Kidney glomerular epithelial cell (primary cell): ENCODE data around the gene KHNYN.
"Not testable (repeated sequence)": the region's sequence is repeated elsewhere in the genome, so short reads cannot be mapped to it uniquely, and the experiment has no call there.

ENCODE experiments used
- DNase-seq: peaks from one replicate; lab custom pipeline; 2025; lab: John Stamatoyannopoulos, UW

The KHNYN gene

DNA sequence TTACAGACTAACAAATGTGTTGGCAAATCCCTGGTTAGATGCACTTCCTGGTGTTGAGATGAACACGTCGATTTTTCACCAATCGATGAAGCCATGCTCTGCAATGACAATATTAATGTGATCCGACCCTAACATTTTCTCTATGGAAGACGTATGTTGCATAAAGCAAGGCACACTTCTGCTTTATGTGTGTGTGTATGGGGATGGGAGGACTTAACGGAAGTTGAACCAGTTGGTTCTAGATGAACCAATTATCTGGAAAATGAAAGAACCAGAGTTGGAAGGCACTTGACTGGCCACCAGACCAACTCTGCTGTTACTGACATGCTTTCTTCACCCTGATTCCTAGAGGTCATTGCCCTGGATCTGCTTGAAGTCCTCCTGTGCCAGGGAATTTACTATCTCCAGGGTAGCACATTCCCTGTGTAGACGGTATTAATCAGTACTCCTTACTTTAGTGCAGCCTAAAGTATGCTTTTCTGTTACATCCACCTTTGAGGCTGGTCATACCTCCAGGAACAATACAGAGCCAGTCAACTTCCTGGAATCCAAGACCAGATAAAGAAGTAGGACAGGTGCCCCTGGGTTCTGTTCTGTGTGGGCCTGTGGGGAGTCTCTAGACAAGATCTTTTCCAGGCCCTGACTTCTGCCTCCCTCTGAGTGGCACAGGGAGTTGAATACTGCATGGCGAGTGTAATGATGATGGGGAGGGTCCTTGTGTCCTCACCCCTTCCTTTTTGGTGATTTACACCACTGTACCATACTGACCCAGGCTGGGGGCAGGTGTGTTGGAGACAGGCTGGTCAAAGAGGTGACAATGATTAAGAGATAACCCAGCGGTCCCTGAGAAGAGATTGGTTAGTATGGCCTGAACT, 8.7 kb downstream of the KHNYN start:
- no peak for DNase-seq

DNA sequence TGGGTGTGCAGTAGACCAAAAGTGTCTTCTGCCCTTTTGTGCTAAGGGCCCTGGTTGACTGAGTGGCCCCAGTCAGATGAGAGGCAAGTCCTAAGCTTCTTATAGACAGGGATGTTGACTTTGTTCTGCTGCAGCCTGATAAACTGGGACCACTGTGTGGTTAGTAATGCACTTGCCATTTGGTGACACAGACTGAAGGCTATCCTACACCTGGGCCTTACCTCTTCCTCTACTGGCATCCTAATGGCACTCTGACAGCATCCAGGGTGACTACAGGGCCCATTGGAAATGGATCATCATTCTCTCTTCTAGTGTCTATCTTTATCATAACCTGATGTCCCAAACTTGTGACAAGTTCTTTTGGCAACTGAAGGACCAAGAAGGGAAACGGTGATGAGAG, 9.5 kb downstream of the KHNYN start:
- DNase-seq: no peak

DNA sequence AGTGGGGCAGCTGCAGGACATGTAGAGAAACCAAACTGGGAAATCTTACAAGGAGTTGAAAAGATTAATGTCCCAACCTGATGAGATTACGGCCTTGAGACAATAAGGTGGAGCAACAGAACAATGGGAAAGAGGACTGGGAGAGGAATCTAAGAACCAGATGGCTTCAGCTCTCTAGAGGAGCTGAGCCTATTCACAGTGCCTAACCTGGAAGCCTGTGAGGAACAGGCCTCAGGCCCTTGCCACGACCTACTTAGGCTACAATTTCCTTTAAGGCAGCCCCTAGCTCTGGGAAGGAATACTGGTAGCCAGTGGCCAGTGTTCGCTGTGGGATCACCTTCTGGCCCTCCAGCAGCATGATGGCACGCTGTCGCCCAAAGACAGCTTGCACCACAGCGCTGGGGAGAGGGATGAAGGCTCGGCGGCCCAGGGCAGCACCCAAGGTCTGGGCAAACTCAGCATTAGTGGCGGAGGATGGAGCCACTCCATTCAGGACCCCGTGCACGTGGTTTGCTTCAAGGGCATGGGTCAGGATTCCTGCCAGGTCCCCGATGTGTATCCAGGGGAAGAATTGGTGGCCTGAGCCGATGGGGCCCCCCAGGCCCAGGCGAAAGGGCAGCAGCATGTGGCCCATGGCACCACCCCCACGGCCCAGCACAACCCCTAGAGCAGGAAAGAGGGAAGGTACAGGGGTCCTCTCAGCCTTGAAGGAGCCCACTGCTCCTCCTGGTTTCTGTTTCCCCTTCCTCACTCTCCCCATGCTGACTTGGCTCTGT, 10.3 kb downstream of the KHNYN start:
- no peak for DNase-seq

DNA sequence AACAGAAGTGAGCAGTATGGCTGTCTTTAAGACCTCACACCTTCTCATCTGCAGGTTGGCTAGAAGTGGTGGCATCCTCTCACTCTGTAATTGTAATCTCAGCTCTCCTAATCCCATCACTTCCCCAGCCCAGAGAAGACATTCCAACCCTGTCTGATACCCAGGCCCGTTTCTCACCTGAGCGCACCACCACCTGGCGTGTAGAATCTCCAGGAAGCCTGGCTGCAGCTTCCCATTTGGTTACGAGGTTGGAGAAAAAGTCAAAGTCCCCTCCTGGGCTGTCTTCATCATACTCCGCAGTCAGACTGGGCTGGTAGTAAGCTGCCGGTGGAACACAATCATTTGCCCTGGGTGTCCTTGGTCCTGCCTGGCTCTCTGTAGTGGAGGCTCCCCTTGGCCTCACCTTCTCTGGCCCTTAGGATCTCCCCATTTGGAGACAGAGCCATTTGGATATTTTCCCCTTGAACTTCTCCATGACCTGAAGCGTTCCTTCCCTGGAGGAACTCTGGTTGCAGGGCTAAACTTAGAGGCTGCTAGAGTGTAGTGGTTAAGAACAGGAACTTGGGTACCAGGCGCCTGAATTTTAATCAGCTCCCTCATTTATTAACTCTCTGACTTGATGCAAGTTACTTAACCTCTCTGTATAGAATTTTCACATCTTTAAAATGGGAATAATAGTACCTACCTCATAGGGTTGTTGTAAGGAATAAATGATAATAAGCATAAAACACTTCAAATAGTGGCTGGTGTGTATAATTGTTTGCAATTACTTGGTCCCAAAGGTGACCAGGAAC, 11.0 kb downstream of the KHNYN start:
- DNase-seq: no peak

DNA sequence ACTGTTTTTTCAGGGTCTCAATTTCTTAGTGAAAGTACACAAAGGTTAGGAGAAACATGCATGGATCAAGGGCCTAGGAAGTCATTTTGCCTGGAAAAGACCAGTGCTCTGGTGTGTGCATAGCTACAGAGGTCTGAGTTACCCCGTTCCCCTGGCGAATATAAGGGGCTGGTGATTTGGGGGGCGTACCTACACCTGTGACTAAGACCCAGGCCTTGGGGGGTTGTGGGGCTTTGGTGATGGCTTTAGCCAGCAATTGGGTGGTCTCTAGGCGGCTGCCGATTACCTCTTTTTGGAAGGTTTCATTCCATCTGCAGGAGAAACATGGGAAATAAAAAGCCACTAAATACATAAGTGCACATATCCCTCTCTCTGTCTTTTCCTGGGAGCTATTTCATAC, 11.7 kb downstream of the KHNYN start:
- no peak for DNase-seq

DNA sequence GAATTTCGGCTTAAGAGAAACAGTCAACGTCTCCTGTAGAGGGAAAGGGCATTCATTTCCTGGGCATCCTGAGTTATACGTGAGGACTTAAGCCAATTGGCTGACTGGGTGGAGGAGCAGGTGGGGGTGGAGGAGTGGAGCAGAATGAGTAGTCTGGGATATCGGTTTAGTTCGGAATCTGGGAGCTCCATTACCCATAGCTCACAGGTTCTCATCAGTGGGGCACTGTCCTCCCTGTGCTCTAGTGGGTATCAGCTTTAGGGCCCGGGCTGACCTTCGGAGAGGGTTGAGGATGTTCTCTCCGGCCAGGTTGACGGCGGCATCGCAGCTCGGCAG, 12.1 kb downstream of the KHNYN start:
- DNase-seq: peak; percentile 53

DNA sequence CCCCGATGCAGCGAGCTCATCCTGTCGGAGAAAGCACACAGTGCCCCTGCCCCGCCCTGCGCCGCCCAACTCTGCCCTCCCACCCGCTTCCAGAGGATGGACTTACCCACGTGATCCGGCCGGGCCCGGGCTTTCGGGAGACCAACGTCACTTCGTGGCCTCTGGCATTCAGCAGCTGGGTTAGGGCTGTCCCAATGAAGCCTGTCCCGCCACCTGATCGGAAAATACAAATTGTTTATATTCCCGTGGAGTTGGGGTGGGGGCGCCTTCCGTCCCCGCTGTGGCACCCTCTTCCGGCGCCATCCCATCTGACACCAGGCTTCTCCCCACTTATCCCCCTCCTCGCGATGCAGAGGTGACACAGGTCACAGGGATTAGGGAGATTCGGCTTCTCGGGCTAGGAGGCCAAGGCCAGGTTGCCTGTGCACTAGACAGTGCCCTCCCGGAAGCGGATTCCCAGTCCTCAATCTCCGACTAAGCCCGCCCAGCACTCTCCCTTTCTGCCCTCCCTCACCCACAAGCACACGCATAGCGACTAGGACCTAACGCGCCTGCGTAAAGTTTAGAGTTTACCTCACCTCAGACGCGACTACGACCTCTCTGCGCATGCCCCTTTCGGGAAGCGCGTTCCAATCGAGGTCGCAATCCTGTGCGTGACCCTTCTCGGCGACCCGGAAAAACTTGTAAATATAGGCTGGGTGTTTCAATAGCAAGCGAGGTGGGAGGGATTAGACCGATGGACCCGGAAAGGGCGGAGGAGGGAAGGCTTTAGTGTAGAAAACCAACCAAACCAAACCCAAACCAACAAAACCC, 12.7 kb downstream of the KHNYN start, which contains the start of gene SDR39U1:
Gene SDR39U1 (minus strand): TSS at position 537 of the 813 bp plus-strand sequence. CDS start 7 bp downstream, at position 530.
- DNase-seq: peak; percentile 99

DNA sequence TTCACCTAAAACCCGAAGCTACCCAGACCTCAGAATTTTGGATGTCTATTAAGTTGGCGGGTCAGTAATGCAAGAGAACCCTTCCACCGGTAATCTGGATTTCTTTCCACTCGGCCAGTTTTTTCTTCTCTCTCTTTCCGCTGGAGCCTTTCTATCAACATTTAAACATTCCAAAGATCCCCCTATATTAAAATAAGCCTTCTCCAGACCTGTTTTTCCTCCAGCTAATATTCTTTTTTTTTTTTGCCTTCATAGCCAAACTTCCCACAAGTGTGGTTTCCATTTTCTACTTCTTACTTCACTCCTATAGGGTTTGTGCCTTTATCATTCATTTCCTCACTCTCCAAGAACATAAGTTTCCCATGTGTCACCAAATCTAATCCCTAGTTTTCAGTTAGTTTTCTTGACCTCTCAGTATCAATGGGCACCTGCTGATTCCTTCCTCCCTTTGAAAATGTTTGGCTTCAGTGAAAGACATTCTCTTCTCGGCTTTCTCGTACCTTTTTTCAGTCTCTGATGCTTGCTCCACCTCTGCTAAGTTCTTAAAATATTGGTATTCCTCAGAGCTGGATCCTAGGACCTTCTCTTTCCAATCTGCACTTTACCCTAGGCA, 13.4 kb downstream of the KHNYN start:
- DNase-seq: no peak

DNA sequence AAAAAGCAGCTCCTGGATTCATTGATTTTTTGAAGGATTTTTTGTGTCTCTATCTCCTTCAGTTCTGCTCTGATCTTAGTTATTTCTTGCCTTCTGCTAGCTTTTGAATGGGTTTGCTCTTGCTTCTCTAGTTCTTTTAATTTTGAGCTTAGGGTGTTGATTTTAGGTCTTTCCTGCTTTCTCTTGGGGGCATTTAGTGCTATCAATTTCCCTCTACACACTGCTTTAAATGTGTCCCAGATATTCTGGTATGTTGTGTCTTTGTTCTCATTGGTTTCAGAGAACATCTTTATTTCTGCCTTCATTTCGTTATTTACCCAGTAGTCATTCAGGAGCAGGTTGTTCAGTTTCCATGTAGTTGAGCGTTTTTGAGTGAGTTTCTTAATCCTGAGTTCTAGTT, 21.1 kb downstream of the KHNYN start:
- not testable (repeated sequence) for DNase-seq

DNA sequence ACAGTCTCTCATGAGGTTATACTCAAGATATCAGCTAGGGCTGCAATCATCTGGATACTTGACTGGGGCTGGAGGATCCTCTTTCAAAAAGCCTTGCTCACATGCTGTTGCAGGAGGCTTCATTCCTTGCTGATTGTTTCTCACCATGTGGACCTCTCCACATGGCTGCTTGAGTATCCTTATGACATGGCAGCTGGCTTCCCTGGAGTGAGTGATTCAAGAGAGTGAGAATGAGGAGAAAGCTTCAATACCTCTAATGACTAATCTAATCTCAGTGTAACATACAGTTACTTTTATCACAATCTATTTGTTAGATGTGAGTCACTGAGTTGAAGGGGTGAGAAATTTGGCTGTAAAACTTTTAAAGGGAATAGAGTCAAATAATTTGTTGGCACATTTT, 27.2 kb downstream of the KHNYN start:
- DNase-seq: no peak

DNA sequence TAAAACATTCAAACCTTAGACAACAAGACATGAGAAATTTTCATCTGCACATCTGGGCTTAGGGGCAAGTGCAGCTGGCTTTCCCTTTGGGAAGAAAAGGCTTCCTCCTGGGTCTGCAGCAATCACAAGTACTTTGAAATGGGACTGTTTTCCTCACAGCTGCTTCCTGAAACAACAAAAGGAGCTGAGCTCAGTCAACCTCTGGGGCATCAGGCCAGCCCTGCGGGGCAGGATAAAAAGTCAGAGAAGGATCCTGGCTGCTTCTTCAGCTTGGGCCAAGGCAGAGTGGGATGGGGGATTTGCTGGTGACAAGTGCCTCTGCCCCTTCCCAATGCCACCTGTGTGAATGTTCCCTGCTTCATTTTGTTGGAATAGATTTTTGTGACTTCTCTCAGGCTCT, 29.0 kb downstream of the KHNYN start:
- DNase-seq: no peak

DNA sequence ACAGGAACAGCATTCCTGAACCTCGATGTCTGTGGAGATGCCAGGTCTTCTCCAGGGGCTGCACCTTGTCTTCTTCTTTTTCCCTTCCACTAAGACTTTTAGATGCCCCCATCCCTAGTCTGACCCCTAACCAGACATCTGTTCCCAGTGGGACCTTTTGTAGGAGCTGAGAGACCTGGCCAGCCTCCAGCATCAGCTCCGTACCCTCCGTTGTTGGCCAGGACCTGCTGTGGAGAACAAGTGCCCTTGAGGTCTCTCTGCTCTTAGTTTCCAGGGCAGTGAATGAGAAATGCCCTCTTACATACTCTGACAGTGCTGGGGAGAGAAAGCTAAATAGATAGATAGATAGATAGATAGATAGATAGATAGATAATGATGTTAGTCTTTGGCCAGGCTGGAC, 29.6 kb downstream of the KHNYN start:
- DNase-seq: no peak

DNA sequence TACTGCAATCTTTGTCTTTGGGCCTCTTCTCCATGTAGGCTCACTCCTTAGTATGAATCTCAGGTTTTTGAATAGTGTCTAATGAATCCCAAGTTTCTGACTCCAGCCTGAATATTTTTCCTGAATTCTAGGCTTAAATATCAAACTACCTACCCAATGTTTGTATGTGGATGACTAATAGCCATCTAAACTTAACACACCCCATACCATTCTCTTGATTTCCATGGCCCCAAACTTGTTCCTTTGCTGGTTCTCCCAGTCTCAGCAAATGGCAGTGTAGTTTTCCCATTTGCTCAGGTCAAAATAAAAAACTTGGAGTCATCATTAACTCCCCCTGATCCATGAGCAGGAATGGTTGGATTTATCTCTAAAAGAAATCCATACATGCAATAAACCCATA, 31.6 kb downstream of the KHNYN start:
- DNase-seq: no peak

DNA sequence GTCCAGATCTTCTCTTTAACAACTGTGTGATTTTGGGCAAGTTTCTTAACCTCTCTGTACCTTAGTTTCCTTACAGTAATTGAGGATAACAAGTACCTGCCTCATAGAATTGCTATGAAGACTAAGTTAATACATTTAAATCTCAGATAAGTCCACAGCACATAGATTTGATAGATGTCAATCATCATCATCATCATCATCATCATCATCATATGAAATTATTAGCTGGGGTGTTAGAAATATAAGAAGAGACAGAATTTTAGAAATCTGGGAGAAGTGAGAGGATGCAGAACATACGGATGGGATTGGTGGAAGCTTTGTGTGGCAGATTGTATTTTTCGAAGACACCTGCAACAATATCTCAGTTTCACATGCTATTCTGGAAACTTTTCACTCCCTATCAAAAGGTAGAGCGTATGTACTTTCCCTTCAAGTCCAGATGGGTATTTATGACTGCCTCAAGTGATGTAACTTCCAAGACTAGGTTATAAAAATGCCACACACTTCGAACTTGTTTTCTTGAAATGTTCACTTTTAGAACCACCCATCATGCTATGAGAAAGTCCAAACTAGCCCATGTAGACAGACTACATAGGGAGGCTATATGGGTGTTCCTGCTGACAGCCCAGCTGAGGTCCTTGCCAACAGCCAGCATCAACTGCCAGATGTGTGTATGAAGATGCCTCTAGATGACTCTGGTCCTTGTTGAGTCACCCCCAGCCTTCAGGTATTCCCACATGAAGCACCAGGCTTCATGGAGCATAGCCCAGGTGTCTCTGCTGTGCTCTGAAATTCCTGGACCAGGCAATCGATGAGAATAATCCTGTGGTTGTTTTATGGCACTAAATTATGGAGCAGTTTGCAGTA, 33.5 kb downstream of the KHNYN start:
- DNase-seq: no peak

DNA sequence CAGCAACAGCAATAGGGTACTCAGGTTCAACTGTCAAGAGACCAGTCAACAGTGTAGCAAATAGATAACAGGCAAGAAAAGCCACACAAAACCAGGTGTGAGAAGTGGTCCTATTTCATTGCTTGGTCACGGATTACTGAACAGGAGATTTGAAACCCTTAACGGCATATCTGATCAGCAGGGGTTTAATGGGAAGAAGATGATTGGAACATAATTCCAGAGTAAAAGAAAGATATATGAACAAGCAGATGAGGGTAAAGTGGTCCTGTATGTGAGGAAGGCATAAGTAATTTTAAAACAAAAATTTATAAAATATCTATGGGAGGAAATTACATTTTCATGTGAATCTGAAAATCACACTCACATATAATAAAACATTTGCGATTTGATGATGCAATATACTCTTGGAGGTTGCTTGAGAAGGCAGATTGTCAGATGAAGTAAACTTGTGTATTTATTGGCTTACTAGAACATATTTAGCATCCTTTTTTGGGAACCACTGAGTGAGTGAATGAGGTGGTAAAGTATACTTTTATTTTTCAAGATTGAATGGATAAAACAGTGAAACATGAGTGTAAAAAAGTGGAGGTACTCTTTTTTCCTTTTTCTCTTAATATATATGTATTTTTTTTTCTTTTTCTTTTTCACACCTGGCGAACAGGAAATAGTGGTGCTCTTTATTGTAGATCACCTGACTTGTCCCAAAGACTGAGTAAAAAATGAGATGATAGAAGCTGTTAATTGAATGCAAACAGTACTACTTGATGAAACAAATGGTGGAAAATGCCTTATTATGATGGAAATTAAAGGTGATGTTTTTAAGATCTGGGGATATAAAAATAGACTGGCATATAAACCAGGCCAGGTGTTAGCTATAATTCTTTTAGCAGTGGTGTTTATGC, 34.4 kb downstream of the KHNYN start:
- DNase-seq: no peak

DNA sequence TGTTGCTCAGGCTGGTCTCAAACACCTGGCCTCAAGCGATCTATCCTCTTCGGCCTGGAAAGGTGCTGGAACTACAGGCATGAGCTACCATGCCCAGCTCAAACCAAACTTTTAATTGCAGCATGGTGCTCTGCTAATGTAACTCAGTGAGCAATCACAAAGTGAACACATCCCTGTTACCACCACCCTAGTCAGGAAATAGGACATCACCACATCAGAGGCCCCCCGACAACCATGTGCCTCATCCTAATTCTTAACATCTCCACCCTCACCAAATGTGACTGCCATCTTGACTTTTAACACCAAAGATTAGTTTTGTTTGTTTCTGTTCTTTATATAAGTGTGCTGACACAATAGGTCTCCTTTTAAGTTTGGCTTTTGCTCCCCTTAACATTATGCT, 35.6 kb downstream of the KHNYN start:
- no peak for DNase-seq

DNA sequence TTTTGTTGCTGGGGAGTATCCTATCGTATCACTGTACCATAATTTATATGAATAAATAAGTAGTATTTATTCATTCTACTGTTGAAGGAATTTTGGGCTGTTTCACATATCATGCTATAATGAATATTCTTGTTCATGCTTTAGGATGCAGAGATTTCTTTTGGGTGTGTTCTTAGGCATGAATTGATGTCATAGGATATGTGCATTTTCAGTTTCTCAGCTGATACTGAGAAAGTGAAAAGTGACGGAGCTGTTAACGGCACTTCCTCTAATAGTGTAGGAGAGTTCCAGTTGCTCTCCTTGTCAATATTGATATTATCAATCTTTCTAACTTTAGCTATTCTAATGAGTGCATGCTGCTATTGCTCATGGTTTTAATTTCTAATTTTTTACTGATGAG, 36.1 kb downstream of the KHNYN start:
- no peak for DNase-seq

DNA sequence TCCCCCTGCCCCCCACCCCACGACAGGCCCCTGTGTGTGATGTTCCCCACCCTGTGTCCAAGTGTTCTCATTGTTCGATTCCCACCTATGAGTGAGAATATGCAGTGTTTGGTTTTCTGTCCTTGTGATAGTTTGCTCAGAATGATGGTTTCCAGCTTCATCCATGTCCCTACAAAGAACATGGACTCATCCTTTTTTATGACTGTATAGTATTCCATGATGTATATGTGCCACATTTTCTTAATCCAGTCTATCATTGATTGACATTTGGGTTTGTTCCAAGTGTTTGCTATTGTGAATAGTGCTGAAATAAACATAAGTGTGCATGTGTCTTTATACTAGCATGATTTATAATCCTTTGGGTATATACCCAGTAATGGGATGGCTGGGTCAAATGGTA, 40.7 kb downstream of the KHNYN start:
- DNase-seq: not testable (repeated sequence)

DNA sequence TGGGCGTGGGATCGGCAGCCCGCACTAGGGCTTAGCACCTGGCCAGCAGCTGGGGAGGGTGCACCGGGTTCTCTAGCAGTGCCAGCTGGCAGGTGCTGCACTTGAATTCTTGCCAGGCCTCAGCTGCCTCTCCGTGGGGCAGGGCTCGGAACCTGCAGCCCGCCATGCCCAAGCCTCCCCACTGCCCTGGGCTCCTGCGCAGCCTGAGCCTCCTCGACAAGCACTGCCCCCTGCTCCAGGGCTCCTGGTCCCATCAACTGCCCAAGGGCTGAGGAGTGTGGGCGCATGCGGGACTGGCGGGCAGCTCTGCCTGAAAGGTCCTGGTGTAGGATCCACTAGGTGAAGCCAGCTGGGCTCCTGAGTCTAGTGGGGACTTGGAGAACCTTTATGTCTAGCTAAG, 43.5 kb downstream of the KHNYN start:
- no peak for DNase-seq
